Hepatocyte (in vitro differentiated cells): ENCODE results near the gene RPL14. TPM values are rescaled to one million over a fixed set of nuclear protein-coding genes. Genes with fewer than 3 reads are reported as not detected.
A peak's percentile ranks its signal among the peaks of the same experiment; 100 is the strongest.

Experiments
- DNase-seq: peaks from one replicate; pipeline ENCODE4 v3.0.0-alpha.2; 2016; ENCODE audit warnings: low spot score
- H2AFZ ChIP-seq: fragments of 200-600 bp; sonication (generic); 2 replicates; pipeline ENCODE4 v1.6.0; 2016; ENCODE audit warnings: antibody characterized with exemption, mild to moderate bottlenecking
- H3K27ac ChIP-seq: fragments of 200-600 bp; sonication (generic); 2 replicates; pipeline ENCODE4 v1.5.1; 2016; ENCODE audit warnings: mild to moderate bottlenecking
- H3K27me3 ChIP-seq: fragments of 200-600 bp; sonication (generic); 2 replicates; pipeline ENCODE4 v1.6.1; 2016
- H3K36me3 ChIP-seq: fragments of 200-600 bp; sonication (generic); replicated peaks from 2 replicates; pipeline ENCODE4 v1.5.1; 2016; ENCODE audit warnings: low read depth; ENCODE audit not compliant: insufficient read depth
- H3K4me1 ChIP-seq: fragments of 200-600 bp; sonication (generic); 2 replicates; pipeline ENCODE4 v1.5.1; 2016; ENCODE audit warnings: mild to moderate bottlenecking, moderate library complexity; ENCODE audit not compliant: insufficient read depth
- H3K4me2 ChIP-seq: fragments of 200-600 bp; sonication (generic); 2 replicates; pipeline ENCODE4 v1.6.0; 2016
- H3K4me3 ChIP-seq: fragments of 200-600 bp; sonication (generic); 2 replicates; pipeline ENCODE4 v1.5.1; 2016; ENCODE audit warnings: mild to moderate bottlenecking
- H3K79me2 ChIP-seq: fragments of 200-600 bp; sonication (generic); 2 replicates; pipeline ENCODE4 v1.6.0; 2017; ENCODE audit warnings: mild to moderate bottlenecking
- H3K9me2 ChIP-seq: fragments of 200-600 bp; sonication (generic); replicated peaks from 2 replicates; pipeline ENCODE4 v1.6.0; 2017; ENCODE audit warnings: mild to moderate bottlenecking; ENCODE audit not compliant: insufficient read depth
- H3K9me3 ChIP-seq: fragments of 200-600 bp; sonication (generic); 2 replicates; pipeline ENCODE4 v1.5.1; 2016; ENCODE audit warnings: low read depth, mild to moderate bottlenecking
- H4K20me1 ChIP-seq: fragments of 200-600 bp; sonication (generic); 2 replicates; pipeline ENCODE4 v1.6.0; 2016; ENCODE audit warnings: mild to moderate bottlenecking; ENCODE audit not compliant: insufficient read depth, poor library complexity, severe bottlenecking
- CTCF ChIP-seq: fragments of 200-600 bp; sonication (generic); IDR thresholded peaks from 2 replicates; pipeline ENCODE4 v1.5.1; 2016; ENCODE audit warnings: antibody characterized with exemption, mild to moderate bottlenecking; ENCODE audit not compliant: poor library complexity
- EZH2 ChIP-seq: fragments of 200-600 bp; sonication (generic); IDR thresholded peaks from 2 replicates; pipeline ENCODE4 v1.6.1; 2016; ENCODE audit warnings: antibody characterized with exemption, mild to moderate bottlenecking, borderline replicate concordance
- EZH2phosphoT487 ChIP-seq: fragments of 200-600 bp; sonication (generic); IDR thresholded peaks from one replicate; pipeline ENCODE4 v1.6.1; 2018; ENCODE audit warnings: antibody characterized with exemption, mild to moderate bottlenecking, low read depth, moderate library complexity; ENCODE audit not compliant: unreplicated experiment, severe bottlenecking
- WGBS: methylation state at CpG from one replicate; pipeline ENCODE4 v1.1.6; 2016; ENCODE audit warnings: low lambda C conversion rate; ENCODE audit errors: missing lambda C conversion rate; 5-methylcytosine and 5-hydroxymethylcytosine counted together
- polyA plus RNA-seq: library from polyadenylated mRNA; unstranded; fragments of >200 nt; fragmentation: Nextera tagmentation; extraction: Ambion mirVana; gene quantifications from 2 replicates; pipeline ENCODE4 v1.2.1, GENCODE V29; 2016
- total RNA-seq: library from RNA; depleted of rRNA; stranded (reverse); fragments of >200 nt; gene quantifications from 2 replicates; pipeline ENCODE4 v1.2.3, GENCODE V29; 2014

RPL14 gene
- total and polyA plus RNA-seq, 2 experiments from 2014 or later: 395 to 492 TPM

DNA sequence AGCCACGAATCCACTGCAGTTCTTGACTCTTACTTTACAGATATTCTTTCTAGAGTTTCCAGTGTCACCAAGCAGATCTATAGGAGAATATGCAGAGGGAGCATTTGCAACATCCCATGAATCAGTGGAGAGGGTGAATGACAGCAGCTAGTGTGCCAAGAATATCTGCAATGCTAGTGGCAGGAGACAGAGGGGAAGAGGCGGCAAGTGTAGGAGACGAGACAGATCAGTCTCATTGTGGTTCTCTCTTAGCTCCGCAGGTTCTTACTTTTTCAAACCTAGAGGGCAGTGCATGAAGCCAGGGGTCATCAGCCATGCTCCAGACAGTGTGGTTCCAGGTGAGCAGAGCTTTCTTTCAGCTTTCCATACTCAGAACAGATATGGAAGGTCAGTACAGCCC is 20.5 kb downstream of the RPL14 start:
- TF ChIP-seq EZH2: no peak
- TF ChIP-seq CTCF: no peak
- no peak for TF ChIP-seq EZH2phosphoT487
- Histone ChIP-seq H3K27ac (no peak overlapping the region), H3K9me2 (no peaks in the 10 kb centered on the region), H3K9me3 (no peaks in the 10 kb centered on the region), H3K4me3 (peak overlapping the region; percentile 82), H3K27me3 (no peaks in the 10 kb centered on the region), H3K36me3 (no peaks in the 10 kb centered on the region), H3K79me2 (no peaks in the 10 kb centered on the region), H4K20me1 (no peaks in the 10 kb centered on the region), H3K4me1 (peaks cover 4% of the 10 kb centered on the region), H2AFZ (peak overlapping the region; percentile 97), H3K4me2 (peak overlapping the region; percentile 80)
- no peak for DNase-seq
- 74% methylated on average over 4 of the region's 4 CpGs for whole genome bisulfite sequencing

- WGBS: 97% methylated on average over 3 of the region's 3 CpGs
- TF ChIP-seq EZH2 (no peak), EZH2phosphoT487 (no peak), CTCF (no peak)
Observed at GRCh38 chr3:40487172-40487571, 30.0 kb downstream of the RPL14 start.

GRCh38 chr3:40490916-40491315 is 33.8 kb downstream of the RPL14 start:
- 96% methylated on average over 5 of the region's 5 CpGs for WGBS
- H3K36me3 ChIP-seq: no peaks in the 10 kb centered on the region
- no peaks in the 10 kb centered on the region for H3K9me3 ChIP-seq
- no peaks in the 10 kb centered on the region for H4K20me1 ChIP-seq
- H3K9me2 ChIP-seq: no peaks in the 10 kb centered on the region
- TF ChIP-seq EZH2phosphoT487: no peak
- TF ChIP-seq CTCF: no peak
- TF ChIP-seq EZH2: no peak
- no peak overlapping the region for H3K4me3 ChIP-seq
- H3K4me2 ChIP-seq: no peak overlapping the region
- H3K4me1 ChIP-seq: no peaks in the 10 kb centered on the region
- DNase-seq: no peak
- no peak overlapping the region for H2AFZ ChIP-seq
- H3K27ac ChIP-seq: no peak overlapping the region
- no peaks in the 10 kb centered on the region for H3K27me3 ChIP-seq
- H3K79me2 ChIP-seq: no peaks in the 10 kb centered on the region

More at GRCh38 chr3:40487172-40487571, 30.0 kb downstream of the RPL14 start:
- no peak overlapping the region for H2AFZ ChIP-seq
- H3K4me2 ChIP-seq: no peak overlapping the region
- H3K4me3 ChIP-seq: no peak overlapping the region
- DNase-seq: no peak
- H4K20me1 ChIP-seq: no peaks in the 10 kb centered on the region
- H3K36me3 ChIP-seq: no peaks in the 10 kb centered on the region
- no peaks in the 10 kb centered on the region for H3K9me3 ChIP-seq
- no peaks in the 10 kb centered on the region for H3K4me1 ChIP-seq
- H3K27ac ChIP-seq: no peak overlapping the region
- H3K79me2 ChIP-seq: no peaks in the 10 kb centered on the region
- H3K9me2 ChIP-seq: no peaks in the 10 kb centered on the region
- no peaks in the 10 kb centered on the region for H3K27me3 ChIP-seq

DNA sequence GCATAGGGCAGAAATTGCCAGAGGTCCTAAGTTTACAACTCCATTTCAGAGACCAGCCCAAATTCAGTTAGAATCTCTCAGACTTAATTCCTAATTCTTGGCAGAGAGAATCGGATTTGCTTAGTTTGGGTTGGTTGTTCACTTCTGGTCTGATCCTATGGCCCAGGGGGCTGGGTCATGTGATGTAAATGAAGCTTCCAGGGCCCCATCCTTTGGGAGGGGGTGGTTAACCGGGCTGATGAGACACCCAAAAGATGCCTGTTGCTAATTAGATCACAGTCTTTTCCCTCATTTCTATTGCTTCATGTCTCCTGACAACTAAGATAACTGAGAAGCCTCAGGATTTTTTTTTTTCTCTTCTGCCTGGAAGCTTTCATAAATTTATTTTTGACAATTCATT is 37.6 kb downstream of the RPL14 start:
- Histone ChIP-seq H3K36me3 (no peaks in the 10 kb centered on the region), H2AFZ (no peak overlapping the region), H3K9me2 (no peaks in the 10 kb centered on the region)

More for the DNA sequence above, 37.6 kb downstream of the RPL14 start:
- Histone ChIP-seq H3K4me1 (no peaks in the 10 kb centered on the region), H3K4me2 (no peak overlapping the region), H3K27ac (no peak overlapping the region), H3K27me3 (no peaks in the 10 kb centered on the region), H4K20me1 (no peaks in the 10 kb centered on the region), H3K9me3 (no peaks in the 10 kb centered on the region), H3K79me2 (no peaks in the 10 kb centered on the region), H3K4me3 (no peak overlapping the region)
- DNase-seq: no peak
- TF ChIP-seq EZH2: no peak
- TF ChIP-seq EZH2phosphoT487: no peak
- 53% methylated on average over 2 of the region's 2 CpGs for WGBS
